Measurements from ENCODE around the gene HTT. TPM values are rescaled to one million over a fixed set of nuclear protein-coding genes. Genes with fewer than 3 reads are reported as not detected.

The HTT gene
- total and polyA plus RNA-seq, 2 of the 8 experiments (the other 6 are each of a cell fraction or from before 2014, with no cell fraction given), result 24.0 to 71.0 TPM

GRCh38 chr4:3091464-3091863 lies 17.0 kb downstream of the HTT start (continued):
- no peak for TF ChIP-seq CHD7 (IDR thresholded peaks at IDR 0.05; ENCODE audit: insufficient replicate concordance, low read length)
